RWPE2 (cell line): ENCODE data around the gene PDE4D.
"Not testable (repeated sequence)": the region's sequence is repeated elsewhere in the genome, so short reads cannot be mapped to it uniquely, and the experiment has no call there.

Experiments
- ATAC-seq: fragments of 200-7000 bp; cut with Tn5 transposase; 3 replicates; pipeline ENCODE4 v1.9.1; 2021; ENCODE audit warnings: low read depth
- DNase-seq: peaks from one replicate; pipeline ENCODE4 v3.0.0-alpha.2; 2020; ENCODE audit warnings: low spot score
- H3K27ac ChIP-seq: fragments of 450-650 bp; 2 replicates; pipeline ENCODE4 v1.5.1; 2017; ENCODE audit warnings: mild to moderate bottlenecking; ENCODE audit not compliant: poor library complexity, severe bottlenecking
- H3K27me3 ChIP-seq: fragments of 250-450 bp; sonication (Bioruptor Pico); 2 replicates; pipeline ENCODE4 v1.5.1; 2021; ENCODE audit warnings: mild to moderate bottlenecking, moderate library complexity; ENCODE audit not compliant: insufficient read depth, poor library complexity, severe bottlenecking
- H3K36me3 ChIP-seq: fragments of 250-450 bp; sonication (Bioruptor Pico); 2 replicates; pipeline ENCODE4 v1.5.1; 2020; ENCODE audit warnings: low read depth, mild to moderate bottlenecking, moderate library complexity
- H3K4me1 ChIP-seq: fragments of 250-450 bp; sonication (Bioruptor Pico); 2 replicates; pipeline ENCODE4 v1.5.1; 2021; ENCODE audit warnings: mild to moderate bottlenecking, moderate library complexity; ENCODE audit not compliant: insufficient read depth, poor library complexity, severe bottlenecking
- H3K4me3 ChIP-seq: fragments of 250-450 bp; sonication (Bioruptor Pico); 2 replicates; pipeline ENCODE4 v1.5.1; 2021; ENCODE audit warnings: mild to moderate bottlenecking, moderate library complexity; ENCODE audit not compliant: severe bottlenecking
- H3K9me3 ChIP-seq: fragments of 250-450 bp; sonication (Bioruptor Pico); 2 replicates; pipeline ENCODE4 v1.5.1; 2021; ENCODE audit warnings: mild to moderate bottlenecking, moderate library complexity; ENCODE audit not compliant: severe bottlenecking
- TF ChIP-seq, protein P1 (sequence below): fragments of 450-650 bp; IDR thresholded peaks from one replicate; pipeline ENCODE4 v1.5.1; 2017; ENCODE audit warnings: mild to moderate bottlenecking, moderate library complexity; ENCODE audit not compliant: poor library complexity, severe bottlenecking

Gene PDE4D

GRCh38 chr5:59597690-59598546 is 295.6 kb downstream of the PDE4D start:
- Histone ChIP-seq H3K27ac (peak overlapping the region; percentile 58), H3K36me3 (no peaks in the 10 kb centered on the region), H3K9me3 (no peaks in the 10 kb centered on the region), H3K4me3 (peak overlapping the region; percentile 16), H3K4me1 (peaks cover 24% of the 10 kb centered on the region), H3K27me3 (no peaks in the 10 kb centered on the region)
- TF ChIP-seq, protein P1, sequence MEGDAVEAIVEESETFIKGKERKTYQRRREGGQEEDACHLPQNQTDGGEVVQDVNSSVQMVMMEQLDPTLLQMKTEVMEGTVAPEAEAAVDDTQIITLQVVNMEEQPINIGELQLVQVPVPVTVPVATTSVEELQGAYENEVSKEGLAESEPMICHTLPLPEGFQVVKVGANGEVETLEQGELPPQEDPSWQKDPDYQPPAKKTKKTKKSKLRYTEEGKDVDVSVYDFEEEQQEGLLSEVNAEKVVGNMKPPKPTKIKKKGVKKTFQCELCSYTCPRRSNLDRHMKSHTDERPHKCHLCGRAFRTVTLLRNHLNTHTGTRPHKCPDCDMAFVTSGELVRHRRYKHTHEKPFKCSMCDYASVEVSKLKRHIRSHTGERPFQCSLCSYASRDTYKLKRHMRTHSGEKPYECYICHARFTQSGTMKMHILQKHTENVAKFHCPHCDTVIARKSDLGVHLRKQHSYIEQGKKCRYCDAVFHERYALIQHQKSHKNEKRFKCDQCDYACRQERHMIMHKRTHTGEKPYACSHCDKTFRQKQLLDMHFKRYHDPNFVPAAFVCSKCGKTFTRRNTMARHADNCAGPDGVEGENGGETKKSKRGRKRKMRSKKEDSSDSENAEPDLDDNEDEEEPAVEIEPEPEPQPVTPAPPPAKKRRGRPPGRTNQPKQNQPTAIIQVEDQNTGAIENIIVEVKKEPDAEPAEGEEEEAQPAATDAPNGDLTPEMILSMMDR = no peak
- DNase-seq (no peak), ATAC-seq (peak; percentile 33; the same call in 2 of the 3 replicates)

GRCh38 chr5:59596586-59597350 is 296.8 kb downstream of the PDE4D start:
- peak overlapping the region; percentile 58 for H3K27ac ChIP-seq
- H3K4me3 ChIP-seq = no peak overlapping the region
- no peaks in the 10 kb centered on the region for H3K36me3 ChIP-seq
- ATAC-seq = peak; percentile 69
- TF ChIP-seq, protein P1 = no peak
- DNase-seq = no peak
- H3K27me3 ChIP-seq = no peaks in the 10 kb centered on the region
- H3K4me1 ChIP-seq = peaks cover 33% of the 10 kb centered on the region
- H3K9me3 ChIP-seq = no peaks in the 10 kb centered on the region

DNA sequence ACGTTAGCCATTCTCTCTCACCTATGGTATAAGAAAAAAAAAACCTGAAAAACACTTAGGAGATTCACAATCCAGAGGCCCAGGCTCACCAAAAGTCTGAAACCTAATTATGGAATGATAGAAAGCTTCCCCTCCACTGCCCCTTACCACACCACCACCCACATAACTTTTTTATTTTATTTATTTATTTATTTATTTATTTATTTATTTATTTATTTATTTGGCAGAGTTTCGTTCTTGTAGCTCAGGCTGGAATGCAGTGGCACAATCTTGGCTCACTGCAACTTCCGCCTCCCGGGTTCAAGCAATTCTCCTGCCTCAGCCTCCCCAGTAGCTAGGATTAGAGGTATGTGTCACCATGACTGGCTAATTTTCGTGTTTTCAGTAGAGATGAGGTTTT is 299.4 kb downstream of the PDE4D start:
- peaks cover 51% of the 10 kb centered on the region for H3K4me1 ChIP-seq
- not testable (repeated sequence) for ATAC-seq, H3K27me3 ChIP-seq, DNase-seq, H3K9me3 ChIP-seq, H3K36me3 ChIP-seq, H3K27ac ChIP-seq, H3K4me3 ChIP-seq

DNA sequence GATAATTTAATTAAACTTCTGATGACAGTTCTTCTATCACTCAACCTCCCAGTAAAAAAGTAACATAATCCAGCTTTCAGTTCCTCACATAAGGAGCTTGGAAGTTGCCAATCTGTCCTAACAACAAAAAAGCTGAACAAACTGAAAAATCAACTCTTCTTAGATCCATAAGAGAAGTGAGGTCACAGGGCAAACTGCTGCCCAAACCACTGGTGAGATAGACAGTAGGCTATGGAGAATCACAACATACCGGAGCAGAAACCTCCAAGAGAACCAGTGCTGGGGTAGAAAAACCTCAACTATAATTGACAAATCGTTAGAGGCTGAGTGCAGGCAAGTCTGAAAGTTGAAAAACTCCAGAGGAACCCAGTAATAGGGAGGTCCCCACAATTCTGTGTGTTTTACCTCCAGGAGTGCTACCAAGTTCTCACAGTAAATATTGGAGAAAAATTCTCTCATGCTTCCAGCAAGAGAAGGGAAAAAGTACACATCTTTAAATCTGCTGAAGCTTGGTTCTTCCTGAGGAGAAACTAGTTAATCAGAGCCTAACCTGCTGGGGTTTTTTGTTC is 300.0 kb downstream of the PDE4D start:
- TF ChIP-seq, protein P1 = no peak
- ATAC-seq = no peak
- Histone ChIP-seq H3K27ac (peak overlapping the region; percentile 3), H3K4me1 (peaks cover 51% of the 10 kb centered on the region), H3K36me3 (no peaks in the 10 kb centered on the region), H3K4me3 (no peak overlapping the region), H3K27me3 (no peaks in the 10 kb centered on the region), H3K9me3 (no peaks in the 10 kb centered on the region)
- DNase-seq = no peak

- Histone ChIP-seq H3K36me3 (no peaks in the 10 kb centered on the region), H3K4me3 (no peak overlapping the region), H3K4me1 (peaks cover 37% of the 10 kb centered on the region), H3K27ac (peak overlapping the region; percentile 51), H3K9me3 (no peaks in the 10 kb centered on the region), H3K27me3 (no peaks in the 10 kb centered on the region)
- DNase-seq = no peak
- TF ChIP-seq, protein P1 = no peak
- peak; percentile 79 for ATAC-seq
Observed at GRCh38 chr5:59592101-59592500, 301.4 kb downstream of the PDE4D start.
